Effector memory CD4-positive, alpha-beta T cell (primary cell): ENCODE measurements around the gene AGBL2.
A peak's percentile ranks its signal among the peaks of the same experiment; 100 is the strongest.
"Not testable (repeated sequence)": the region's sequence is repeated elsewhere in the genome, so short reads cannot be mapped to it uniquely, and the experiment has no call there.

ENCODE experiments used
- DNase-seq, 3 donors: peaks; one replicate each; pipeline ENCODE4 v3.0.0-alpha.2; 2020
- H3K27ac ChIP-seq: 2 replicates; pipeline ENCODE4 v1.7.0; 2013; ENCODE audit warnings: mild to moderate bottlenecking, low read length, moderate library complexity; ENCODE audit not compliant: insufficient read depth, poor library complexity, severe bottlenecking
- H3K27me3 ChIP-seq: replicated peaks from 2 replicates; pipeline ENCODE4 v1.7.0; 2013; ENCODE audit warnings: mild to moderate bottlenecking, low read length; ENCODE audit not compliant: insufficient read depth, control insufficient read depth, poor library complexity, severe bottlenecking
- H3K36me3 ChIP-seq: 2 replicates; pipeline ENCODE4 v1.7.0; 2013; ENCODE audit warnings: mild to moderate bottlenecking, low read length, moderate library complexity; ENCODE audit not compliant: control insufficient read depth, insufficient read depth
- H3K4me1 ChIP-seq: 2 replicates; pipeline ENCODE4 v1.7.0; 2013; ENCODE audit warnings: low read length, mild to moderate bottlenecking; ENCODE audit not compliant: control insufficient read depth, insufficient read depth, poor library complexity, severe bottlenecking
- H3K4me3 ChIP-seq: 2 replicates; pipeline ENCODE4 v1.7.0; 2013; ENCODE audit warnings: low read length, low read depth, mild to moderate bottlenecking; ENCODE audit not compliant: insufficient read depth, poor library complexity, severe bottlenecking
- H3K9me3 ChIP-seq: 2 replicates; pipeline ENCODE4 v1.7.0; 2013; ENCODE audit warnings: mild to moderate bottlenecking, low read length, moderate library complexity; ENCODE audit not compliant: control insufficient read depth

Gene AGBL2

DNA sequence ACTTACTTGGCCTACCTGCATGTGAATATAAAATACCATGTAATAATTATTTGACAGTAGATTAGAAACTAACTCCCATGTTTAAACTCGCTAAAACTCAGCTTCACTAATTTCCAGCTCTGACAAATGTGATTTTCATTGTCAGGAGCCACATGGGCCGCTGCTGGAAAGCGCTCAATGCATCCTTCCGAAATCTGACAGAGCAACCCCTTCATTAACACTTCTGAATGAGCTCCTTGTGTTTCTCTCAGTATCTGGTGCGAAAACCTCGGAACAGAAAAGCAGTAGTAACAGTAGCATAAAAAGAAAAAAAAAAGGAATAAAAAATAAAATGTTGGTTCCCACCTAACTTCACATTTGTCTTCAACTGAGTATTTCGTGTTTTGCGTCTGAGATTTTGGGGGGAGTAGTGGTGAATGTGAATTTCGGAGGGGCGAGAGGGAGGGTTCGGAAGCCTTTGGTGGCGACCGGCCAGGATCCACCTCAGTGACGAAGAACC, 73.5 kb downstream of the AGBL2 start:
- H3K36me3 ChIP-seq = peaks cover 10% of the 10 kb centered on the region
- no peaks in the 10 kb centered on the region for H3K9me3 ChIP-seq
- H3K27me3 ChIP-seq = no peaks in the 10 kb centered on the region
- H3K4me1 ChIP-seq = peaks cover 7% of the 10 kb centered on the region
- peak overlapping the region; percentile 66 for H3K4me3 ChIP-seq
- H3K27ac ChIP-seq = peak overlapping the region; percentile 80
- no peak for DNase-seq

DNA sequence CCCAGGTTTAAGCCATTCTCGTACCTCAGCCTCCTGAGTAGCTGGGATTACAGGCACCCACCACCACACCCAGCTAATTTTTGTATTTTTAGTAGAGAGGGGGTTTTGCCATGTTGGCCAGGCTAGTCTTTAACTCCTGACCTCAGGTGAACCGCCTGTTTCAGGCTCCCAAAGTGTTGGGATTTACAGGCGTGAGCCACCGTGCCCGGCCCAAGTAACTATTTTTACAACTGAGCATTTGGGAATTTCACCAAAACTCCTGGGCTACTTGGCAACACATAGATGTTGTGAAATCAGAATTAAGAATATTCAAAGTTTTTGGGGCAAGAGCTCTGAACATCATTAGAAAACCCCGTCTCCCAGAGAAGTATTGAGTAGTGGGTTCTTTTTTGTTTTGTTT, 74.7 kb downstream of the AGBL2 start:
- H3K4me3 ChIP-seq, H3K4me1 ChIP-seq, H3K27ac ChIP-seq, H3K27me3 ChIP-seq, H3K9me3 ChIP-seq, DNase-seq: not testable (repeated sequence)
- H3K36me3 ChIP-seq = peaks cover 11% of the 10 kb centered on the region

DNA sequence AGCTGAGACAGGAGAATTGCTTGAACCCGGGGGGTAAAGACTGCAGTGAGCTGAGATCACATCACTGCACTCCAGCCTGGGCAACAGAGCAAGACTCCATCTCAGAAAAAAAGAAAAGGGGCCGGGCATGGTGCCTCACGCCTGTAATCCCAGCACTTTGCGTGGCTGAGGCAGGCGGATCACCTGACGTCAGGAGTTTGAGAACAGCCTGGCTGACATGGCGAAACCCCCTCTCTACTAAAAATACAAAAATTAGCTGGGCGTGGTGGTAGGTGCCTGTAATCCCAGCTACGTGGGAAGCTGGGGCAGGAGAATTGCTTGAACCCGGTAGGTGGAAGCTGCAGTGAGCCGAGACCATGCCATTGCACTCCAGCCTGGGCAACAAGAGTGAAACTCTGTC, 78.8 kb downstream of the AGBL2 start:
- not testable (repeated sequence) for H3K9me3 ChIP-seq, H3K27ac ChIP-seq, H3K4me1 ChIP-seq, H3K4me3 ChIP-seq, DNase-seq, H3K27me3 ChIP-seq
- peaks cover 35% of the 10 kb centered on the region for H3K36me3 ChIP-seq

DNA sequence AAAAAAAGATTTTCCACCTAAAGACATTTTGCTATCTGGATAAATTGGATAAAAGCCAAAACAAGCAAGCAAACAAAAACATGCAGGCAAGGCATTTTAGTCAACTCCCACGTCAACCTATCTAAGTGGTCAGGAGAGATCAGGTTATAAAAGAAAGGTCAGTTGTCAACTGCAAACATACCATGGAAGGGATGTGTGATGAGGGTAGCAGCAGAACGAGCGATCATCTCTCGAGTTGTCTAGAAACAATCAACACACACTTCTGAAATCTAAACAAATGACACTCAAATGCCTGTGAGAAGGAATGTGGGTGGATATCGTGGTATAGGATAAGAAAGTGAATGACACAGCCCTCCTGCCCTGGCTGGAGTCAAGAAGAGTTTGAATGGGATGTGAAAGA, 83.7 kb downstream of the AGBL2 start:
- Histone ChIP-seq H3K4me3 (no peak overlapping the region), H3K27ac (no peak overlapping the region), H3K27me3 (no peaks in the 10 kb centered on the region), H3K9me3 (no peaks in the 10 kb centered on the region), H3K4me1 (no peaks in the 10 kb centered on the region), H3K36me3 (peaks cover 66% of the 10 kb centered on the region)
- no peak for DNase-seq

DNA sequence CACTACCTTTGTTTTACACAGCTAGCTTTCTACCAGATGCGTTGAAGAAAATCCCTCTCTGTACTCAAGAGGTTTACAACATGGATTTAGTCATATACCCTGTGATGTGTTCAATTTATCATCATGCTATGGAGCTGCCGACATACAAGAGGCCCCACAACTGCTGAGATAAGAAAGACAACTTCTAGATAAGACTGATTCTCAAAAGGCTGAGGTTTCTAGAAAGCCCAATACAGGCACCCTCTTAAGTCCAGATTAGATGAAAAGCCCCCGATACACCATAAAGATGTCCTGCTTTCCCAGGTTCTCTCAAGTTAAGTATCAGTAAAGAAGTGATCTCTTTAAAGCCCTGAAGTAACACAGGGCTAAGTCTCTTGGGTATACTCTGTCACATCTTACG, 87.1 kb downstream of the AGBL2 start:
- Histone ChIP-seq H3K9me3 (no peaks in the 10 kb centered on the region), H3K36me3 (peaks cover 66% of the 10 kb centered on the region), H3K27ac (no peak overlapping the region), H3K4me1 (no peaks in the 10 kb centered on the region), H3K4me3 (no peak overlapping the region), H3K27me3 (no peaks in the 10 kb centered on the region)
- DNase-seq = no peak

DNA sequence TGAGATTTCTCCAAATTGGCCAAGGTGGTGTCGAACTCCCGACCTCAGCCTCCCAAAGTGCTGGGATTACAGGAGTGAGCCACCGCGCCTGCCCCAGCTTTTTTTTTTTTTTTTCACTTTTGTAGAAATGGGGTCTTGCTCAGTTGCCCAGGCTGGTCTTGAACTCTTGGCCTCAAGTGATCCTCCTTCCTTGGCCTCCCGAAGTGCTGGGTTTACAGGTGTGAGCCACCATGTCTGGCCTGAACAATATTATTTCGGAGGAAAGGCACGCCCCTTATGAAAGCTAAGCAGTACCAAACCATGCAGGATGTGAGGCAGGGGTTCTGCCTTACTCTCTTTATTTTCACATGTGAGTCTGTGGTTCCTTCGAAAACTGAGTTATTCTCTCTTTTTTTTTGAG, 88.9 kb downstream of the AGBL2 start:
- Histone ChIP-seq H3K9me3 (no peaks in the 10 kb centered on the region), H3K36me3 (peaks cover 74% of the 10 kb centered on the region), H3K4me3 (no peak overlapping the region), H3K4me1 (no peaks in the 10 kb centered on the region), H3K27ac (no peak overlapping the region), H3K27me3 (no peaks in the 10 kb centered on the region)
- DNase-seq = no peak

DNA sequence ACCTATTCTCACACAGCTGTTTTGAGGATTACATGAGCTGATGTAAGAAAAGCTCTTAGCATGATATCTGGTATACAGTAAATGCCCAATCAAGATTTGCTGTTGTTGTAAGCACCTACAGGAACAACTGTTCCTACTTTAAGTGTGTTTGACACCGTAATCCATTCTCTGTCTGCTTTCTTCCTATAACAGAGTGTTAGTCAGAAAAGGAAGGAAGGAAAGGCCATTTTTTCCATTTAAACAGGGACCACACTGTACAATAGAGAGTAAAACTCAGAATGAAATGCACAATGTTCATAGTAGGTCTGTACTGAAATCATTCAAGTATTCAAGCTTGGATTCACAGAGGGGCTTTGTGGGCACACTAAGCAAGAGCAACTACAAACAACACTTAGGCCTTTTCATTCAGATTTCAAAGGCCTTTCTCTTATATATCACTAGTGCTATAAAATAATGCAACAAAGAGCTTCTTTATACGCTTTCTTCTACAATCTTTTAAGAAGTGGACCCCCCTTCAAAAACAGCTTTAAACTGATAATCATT, 94.3 kb downstream of the AGBL2 start:
- H3K27me3 ChIP-seq = no peaks in the 10 kb centered on the region
- no peaks in the 10 kb centered on the region for H3K9me3 ChIP-seq
- no peaks in the 10 kb centered on the region for H3K4me1 ChIP-seq
- H3K27ac ChIP-seq = no peak overlapping the region
- H3K4me3 ChIP-seq = no peak overlapping the region
- peaks cover 52% of the 10 kb centered on the region for H3K36me3 ChIP-seq
- no peak for DNase-seq

DNA sequence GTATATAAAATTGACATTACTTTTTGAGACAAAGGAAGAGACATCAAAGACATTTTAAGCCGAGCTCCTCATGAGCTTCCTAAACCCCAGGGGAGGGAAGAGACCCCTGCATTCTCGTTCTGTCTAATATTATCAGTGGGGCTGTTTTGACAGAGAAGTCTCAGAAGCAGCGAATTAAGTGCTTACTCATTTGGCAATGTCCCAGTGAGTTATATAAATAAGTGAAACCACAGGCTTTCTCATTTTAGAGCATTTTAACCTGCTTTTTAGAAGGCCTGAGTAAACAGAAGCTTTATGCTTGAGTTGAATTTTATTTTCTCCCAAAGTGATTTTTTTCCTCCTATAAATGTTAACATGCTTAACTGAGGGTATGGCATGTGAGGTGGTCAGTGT, 97.8 kb downstream of the AGBL2 start:
- no peak overlapping the region for H3K4me3 ChIP-seq
- H3K9me3 ChIP-seq = no peaks in the 10 kb centered on the region
- no peaks in the 10 kb centered on the region for H3K27me3 ChIP-seq
- no peaks in the 10 kb centered on the region for H3K4me1 ChIP-seq
- H3K36me3 ChIP-seq = peaks cover 33% of the 10 kb centered on the region
- no peak for DNase-seq
- no peak overlapping the region for H3K27ac ChIP-seq

DNA sequence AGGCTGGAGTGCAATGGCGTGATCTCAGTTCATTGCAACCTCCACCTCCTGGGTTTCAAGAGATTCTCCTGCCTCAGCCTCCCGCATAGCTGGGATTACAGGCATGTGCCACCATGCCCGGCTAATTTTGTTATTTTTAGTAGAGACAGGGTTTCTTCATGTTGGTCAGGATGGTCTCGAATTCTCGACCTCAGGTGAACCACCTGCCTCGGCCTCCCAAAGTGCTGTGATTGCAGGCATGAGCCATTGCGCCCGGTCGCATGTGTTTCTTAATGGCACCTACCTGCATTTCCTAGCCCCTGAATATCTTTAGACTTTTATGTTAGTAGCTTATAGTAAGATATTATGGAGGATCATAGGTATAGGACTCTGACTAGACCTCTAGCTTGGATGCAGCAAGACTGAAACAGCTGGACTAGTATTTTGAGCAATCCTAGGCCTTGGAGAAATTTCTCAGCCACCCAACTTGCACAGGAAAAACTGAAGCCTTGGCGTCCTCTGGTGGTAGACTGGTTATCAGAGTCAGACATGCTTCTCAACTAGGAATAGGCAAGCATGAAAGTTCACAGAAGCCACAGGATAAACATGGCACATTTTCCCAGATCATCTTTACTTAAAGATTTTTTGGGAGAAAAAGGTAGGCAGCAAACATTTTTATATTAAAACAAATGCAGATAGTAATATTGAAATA, 98.3 kb downstream of the AGBL2 start:
- Histone ChIP-seq H3K4me3 (no peak overlapping the region), H3K27me3 (no peaks in the 10 kb centered on the region), H3K4me1 (no peaks in the 10 kb centered on the region), H3K27ac (no peak overlapping the region), H3K9me3 (no peaks in the 10 kb centered on the region), H3K36me3 (peaks cover 28% of the 10 kb centered on the region)
- DNase-seq = no peak

DNA sequence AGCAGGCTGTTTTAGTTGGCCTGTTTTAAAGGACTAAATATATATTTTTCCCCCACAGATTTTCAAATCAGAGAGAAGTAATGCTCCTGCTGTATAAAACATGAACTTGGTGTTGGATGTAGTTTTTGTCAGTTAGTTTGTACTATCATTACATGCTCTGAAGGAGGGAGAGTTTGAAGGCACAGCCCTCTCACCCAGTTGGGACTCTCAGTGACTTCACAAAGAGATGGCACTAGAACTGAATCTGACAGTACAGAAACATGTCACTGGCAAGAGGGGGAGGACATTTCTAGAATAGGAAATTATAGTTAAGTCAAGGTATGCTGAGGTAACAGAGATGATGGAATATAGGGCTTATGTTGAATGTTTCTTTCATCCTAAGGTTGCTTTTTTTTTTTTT, 99.9 kb downstream of the AGBL2 start:
- Histone ChIP-seq H3K27ac (no peak overlapping the region), H3K9me3 (no peaks in the 10 kb centered on the region), H3K4me1 (no peaks in the 10 kb centered on the region), H3K27me3 (no peaks in the 10 kb centered on the region), H3K4me3 (no peak overlapping the region), H3K36me3 (peaks cover 21% of the 10 kb centered on the region)
- DNase-seq = no peak
